D341Med (cell line): Measurements from ENCODE around the gene EMC1.
"Not testable (repeated sequence)": the region's sequence is repeated elsewhere in the genome, so short reads cannot be mapped to it uniquely, and the experiment has no call there.

Experiments
- DNase-seq: peaks from one replicate; pipeline ENCODE4 v3.0.0; 2012; ENCODE audit warnings: low spot score

Gene EMC1

GRCh38 chr1:19189270-19189669 lies 62.1 kb downstream of the EMC1 start:
- no peak for DNase-seq

GRCh38 chr1:19187852-19188251 lies 63.5 kb downstream of the EMC1 start:
- DNase-seq = no peak

- no peak for DNase-seq
Observed at GRCh38 chr1:19186001-19186400, 65.3 kb downstream of the EMC1 start.

GRCh38 chr1:19182223-19182622 lies 69.1 kb downstream of the EMC1 start:
- DNase-seq = no peak

- not testable (repeated sequence) for DNase-seq
Observed at GRCh38 chr1:19180265-19180657, 71.1 kb downstream of the EMC1 start.

- DNase-seq = peak; percentile 56
Observed at GRCh38 chr1:19179597-19180264, 71.6 kb downstream of the EMC1 start.

DNA sequence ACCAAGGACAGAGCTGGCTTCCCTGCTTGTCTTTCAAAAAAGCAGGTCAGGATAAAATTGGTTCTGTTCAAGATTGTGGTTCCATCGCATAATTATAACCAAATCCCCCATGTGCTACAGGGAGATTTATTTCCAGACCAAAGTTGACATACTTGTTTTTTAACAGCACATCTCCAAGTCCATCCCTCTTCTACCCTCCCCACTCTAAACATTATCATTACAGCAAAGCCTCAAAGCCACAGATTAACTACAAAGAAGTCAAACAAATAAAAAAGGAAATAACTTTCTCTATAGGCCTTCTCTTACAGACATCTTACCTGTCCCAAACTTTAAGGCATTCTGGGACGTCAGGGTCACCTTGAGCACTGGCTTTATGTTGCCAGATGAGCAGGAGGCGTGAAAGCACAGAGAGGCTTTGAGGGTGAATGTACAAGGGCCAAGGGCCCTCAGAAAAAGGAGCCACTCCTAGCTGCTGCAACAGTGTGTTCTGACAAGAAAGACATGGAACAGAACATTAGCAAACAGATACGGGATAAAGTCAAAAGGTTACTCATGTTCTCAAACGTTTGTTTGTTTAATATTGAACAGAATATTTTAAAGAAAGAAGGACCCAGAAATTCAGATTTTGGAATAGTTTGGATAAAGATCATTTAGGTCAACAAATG lies 72.5 kb downstream of the EMC1 start:
- no peak for DNase-seq

DNA sequence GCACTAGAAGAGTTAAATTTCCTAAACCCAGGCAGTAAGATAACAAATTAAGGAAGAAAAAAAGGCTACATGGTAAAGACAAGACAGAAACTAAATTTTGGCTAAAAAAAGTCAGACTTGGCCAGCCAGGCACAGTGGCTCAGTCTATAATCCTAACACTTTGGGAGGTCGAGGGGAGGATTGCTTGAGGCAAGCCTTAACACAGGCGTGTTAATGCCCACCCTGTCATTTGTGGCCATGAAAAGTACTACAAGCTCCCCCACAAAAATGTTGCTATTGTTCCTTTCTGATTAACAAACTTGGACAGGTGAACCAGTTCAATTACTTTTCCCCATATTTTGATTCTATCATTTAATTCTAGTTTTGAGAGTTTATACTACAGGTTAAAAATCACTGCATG lies 73.5 kb downstream of the EMC1 start:
- no peak for DNase-seq

- no peak for DNase-seq
Observed at GRCh38 chr1:19169642-19170041, 81.7 kb downstream of the EMC1 start.

- DNase-seq = no peak
Observed at GRCh38 chr1:19167140-19167539, 84.2 kb downstream of the EMC1 start.

DNA sequence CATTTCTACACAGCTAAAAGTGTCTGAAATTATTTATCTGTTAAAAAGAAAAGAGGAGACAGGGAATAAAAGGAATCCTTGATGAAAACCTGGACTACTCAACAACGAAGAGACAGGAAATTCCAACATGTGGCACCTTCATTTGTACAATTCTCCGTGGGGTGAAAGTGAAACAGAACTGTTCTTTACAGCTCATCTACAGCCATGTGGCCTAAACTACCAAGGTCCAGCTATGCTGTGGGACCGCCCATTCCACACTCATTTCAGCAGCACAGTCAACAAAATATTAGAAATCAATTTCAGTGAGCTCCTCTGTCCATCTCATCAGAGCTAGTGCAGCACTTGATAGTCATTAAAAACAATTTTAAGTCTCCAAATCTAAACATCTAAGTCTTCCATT lies 85.3 kb downstream of the EMC1 start:
- DNase-seq = no peak
